GM23338 (cell line): ENCODE results near the gene MTRFR. TPM values are rescaled to one million over a fixed set of nuclear protein-coding genes. Genes with fewer than 3 reads are reported as not detected.

Source experiments
- ATAC-seq: fragments of 200-7000 bp; cut with Tn5 transposase; 3 replicates; pipeline ENCODE4 v1.9.1; 2020
- DNase-seq: peaks from one replicate; pipeline ENCODE4 v3.0.0-alpha.2; 2015; ENCODE audit warnings: low spot score
- H2AFZ ChIP-seq: fragments of 200-600 bp; sonication (generic); 2 replicates; pipeline ENCODE4 v1.8.0; 2016; ENCODE audit warnings: antibody characterized with exemption, mild to moderate bottlenecking, moderate library complexity
- H3F3A ChIP-seq: fragments of 200-600 bp; sonication (generic); replicated peaks from 2 replicates; pipeline ENCODE4 v1.8.0; 2017; ENCODE audit warnings: antibody characterized with exemption, mixed run types, low read depth
- H3K27ac ChIP-seq: fragments of 200-600 bp; sonication (generic); 2 replicates; pipeline ENCODE4 v1.6.1; 2016; ENCODE audit warnings: low read depth
- H3K27me3 ChIP-seq: fragments of 200-600 bp; sonication (generic); 2 replicates; pipeline ENCODE4 v1.8.0; 2016; ENCODE audit warnings: mild to moderate bottlenecking, mixed run types, moderate library complexity; ENCODE audit not compliant: insufficient read depth
- H3K36me3 ChIP-seq: fragments of 200-600 bp; sonication (generic); 2 replicates; pipeline ENCODE4 v1.8.0; 2016; ENCODE audit warnings: mild to moderate bottlenecking; ENCODE audit not compliant: insufficient read depth
- H3K4me1 ChIP-seq: fragments of 200-600 bp; sonication (generic); 2 replicates; pipeline ENCODE4 v1.8.0; 2016; ENCODE audit warnings: mild to moderate bottlenecking, moderate library complexity; ENCODE audit not compliant: insufficient read depth
- H3K4me2 ChIP-seq: fragments of 200-600 bp; sonication (generic); 2 replicates; pipeline ENCODE4 v1.7.1; 2017; ENCODE audit warnings: mixed run types
- H3K4me3 ChIP-seq: fragments of 200-600 bp; sonication (generic); 2 replicates; pipeline ENCODE4 v1.6.1; 2016; ENCODE audit warnings: mixed run types
- H3K79me2 ChIP-seq: fragments of 200-600 bp; sonication (generic); replicated peaks from 2 replicates; pipeline ENCODE4 v1.8.0; 2017; ENCODE audit warnings: mild to moderate bottlenecking; ENCODE audit not compliant: insufficient read depth
- H3K9me2 ChIP-seq: fragments of 200-600 bp; sonication (generic); 2 replicates; pipeline ENCODE4 v1.8.0; 2017; ENCODE audit not compliant: insufficient read depth
- H4K20me1 ChIP-seq: fragments of 200-600 bp; sonication (generic); replicated peaks from 2 replicates; pipeline ENCODE4 v1.8.0; 2017; ENCODE audit warnings: mild to moderate bottlenecking; ENCODE audit not compliant: insufficient read depth
- H3K27ac Mint-ChIP-seq: 2 replicates; pipeline ENCODE4 v1.8.0; 2020; ENCODE audit warnings: inconsistent platforms, mild to moderate bottlenecking, moderate library complexity, mixed read lengths
- H3K27me3 Mint-ChIP-seq: 3 replicates; pipeline ENCODE4 v1.8.0; 2022; ENCODE audit warnings: low read depth, mild to moderate bottlenecking, moderate library complexity, mixed read lengths, inconsistent platforms; ENCODE audit not compliant: insufficient read depth, poor library complexity
- H3K36me3 Mint-ChIP-seq: 3 replicates; pipeline ENCODE4 v1.8.0; 2021; ENCODE audit warnings: low read depth, mild to moderate bottlenecking, inconsistent platforms, moderate library complexity, mixed read lengths
- H3K4me1 Mint-ChIP-seq: 3 replicates; pipeline ENCODE4 v1.8.0; 2020; ENCODE audit warnings: mild to moderate bottlenecking, inconsistent platforms, mixed read lengths
- H3K4me3 Mint-ChIP-seq: 3 replicates; pipeline ENCODE4 v1.8.0; 2021; ENCODE audit warnings: moderate library complexity, mild to moderate bottlenecking, inconsistent platforms, mixed read lengths
- H3K9me3 Mint-ChIP-seq: 3 replicates; pipeline ENCODE4 v1.8.0; 2020; ENCODE audit warnings: moderate library complexity, mild to moderate bottlenecking, inconsistent platforms, mixed read lengths
- ETS1 ChIP-seq: IDR thresholded peaks from 2 replicates; pipeline ENCODE4 v1.6.1; 2016; ENCODE audit warnings: antibody characterized with exemption
- EZH2 ChIP-seq: fragments of 200-600 bp; sonication (generic); IDR thresholded peaks from one replicate; pipeline ENCODE4 v1.8.0; 2017; ENCODE audit warnings: antibody characterized with exemption, mild to moderate bottlenecking, low read depth; ENCODE audit not compliant: unreplicated experiment
- POLR2AphosphoS5 ChIP-seq: IDR thresholded peaks from 2 replicates; pipeline ENCODE4 v1.6.1; 2016; ENCODE audit warnings: antibody characterized with exemption, low read depth
- STAT1 ChIP-seq: IDR thresholded peaks from one replicate; pipeline ENCODE4 v1.6.1; 2016; ENCODE audit warnings: antibody characterized with exemption; ENCODE audit not compliant: unreplicated experiment
- ZNF114 ChIP-seq: fragments of 250-450 bp; sonication (Bioruptor Pico); IDR thresholded peaks from 2 replicates; pipeline ENCODE4 v1.5.0; 2020; ENCODE audit warnings: mild to moderate bottlenecking, moderate library complexity
- ZNF462 ChIP-seq: fragments of 250-450 bp; sonication (Bioruptor Pico); IDR thresholded peaks from 2 replicates; pipeline ENCODE4 v1.5.0; 2020; ENCODE audit warnings: mild to moderate bottlenecking, moderate library complexity
- polyA plus RNA-seq: library from polyadenylated mRNA; unstranded; fragments of >200 nt; fragmentation: Nextera tagmentation; extraction: Ambion mirVana; gene quantifications from 2 replicates; pipeline ENCODE4 v1.2.1, GENCODE V29; 2016
- total RNA-seq: library from RNA; depleted of rRNA; stranded (reverse); fragments of >200 nt; shearing (Covaris generic); gene quantifications from 2 replicates; pipeline ENCODE4 v1.2.3, GENCODE V29; 2014

MTRFR gene
- total and polyA plus RNA-seq, 2 experiments from 2014 or later, result 14.8 to 38.4 TPM

- no peaks in the 10 kb centered on the region for H3K79me2 ChIP-seq
- H3K4me3 Mint-ChIP-seq, result no peak overlapping the region
- H3K9me3 Mint-ChIP-seq, result no peaks in the 10 kb centered on the region
- H3K27ac Mint-ChIP-seq, result no peak overlapping the region
- peak; percentile 46 for DNase-seq
- H3F3A ChIP-seq, result 0 out of 2 replicates have a peak, but pooled peaks cover 7% of the 10 kb centered on the region
- peaks cover 4% of the 10 kb centered on the region for H3K27me3 Mint-ChIP-seq
- H3K36me3 Mint-ChIP-seq, result no peaks in the 10 kb centered on the region
- no peaks in the 10 kb centered on the region; the same call in 1 of the 2 replicates for H3K27me3 ChIP-seq
- H3K27ac ChIP-seq, result no peak overlapping the region
- no peaks in the 10 kb centered on the region for H4K20me1 ChIP-seq
- no peak overlapping the region for H3K4me3 ChIP-seq
- no peaks in the 10 kb centered on the region for H3K9me2 ChIP-seq
- H3K4me2 ChIP-seq, result no peak overlapping the region
- no peaks in the 10 kb centered on the region for H3K36me3 ChIP-seq
- TF ChIP-seq EZH2, result no peak
- no peak for TF ChIP-seq STAT1
- TF ChIP-seq ZNF462, result no peak
- TF ChIP-seq POLR2AphosphoS5, result no peak
- peaks cover 7% of the 10 kb centered on the region for H3K4me1 ChIP-seq
- peaks cover 7% of the 10 kb centered on the region for H3K4me1 Mint-ChIP-seq
- H2AFZ ChIP-seq, result no peak overlapping the region
- ATAC-seq, result peak; percentile 37; the same call in 2 of the 3 replicates
Observed at GRCh38 chr12:123282111-123282510, 48.9 kb downstream of the MTRFR start.

GRCh38 chr12:123283461-123283860 lies 50.2 kb downstream of the MTRFR start:
- Histone ChIP-seq H3K4me1 (peaks cover 11% of the 10 kb centered on the region), H3K27me3 (no peaks in the 10 kb centered on the region; the same call in 1 of the 2 replicates), H3F3A (0 out of 2 replicates have a peak, but pooled peaks cover 12% of the 10 kb centered on the region), H2AFZ (no peak overlapping the region), H3K4me2 (no peak overlapping the region), H3K27ac (no peak overlapping the region), H3K79me2 (no peaks in the 10 kb centered on the region), H4K20me1 (no peaks in the 10 kb centered on the region; the same call in 1 of the 2 replicates), H3K4me3 (no peak overlapping the region), H3K36me3 (no peaks in the 10 kb centered on the region), H3K9me2 (no peaks in the 10 kb centered on the region)
- H3K27ac Mint-ChIP-seq, result no peak overlapping the region
- H3K36me3 Mint-ChIP-seq, result no peaks in the 10 kb centered on the region
- DNase-seq (no peak), ATAC-seq (no peak)
- H3K27me3 Mint-ChIP-seq, result peaks cover 4% of the 10 kb centered on the region
- H3K4me1 Mint-ChIP-seq, result peaks cover 7% of the 10 kb centered on the region
- H3K4me3 Mint-ChIP-seq, result no peak overlapping the region
- no peaks in the 10 kb centered on the region for H3K9me3 Mint-ChIP-seq
- TF ChIP-seq ZNF114 (CRISPR knock-in tag) (no peak), ETS1 (no peak)
